K562 (cell line): ENCODE measurements around the gene PTPRT. TPM values are rescaled to one million over a fixed set of nuclear protein-coding genes. Genes with fewer than 3 reads are reported as not detected.

Experiments used
- RAD21 ChIP-seq, 2 experiments: fragments of 250-450 bp in 1 of 2; fragments of 450-650 bp in 1 of 2; sonication (Bioruptor Pico) in 1 of 2; formaldehyde crosslinking in 1 of 2; IDR thresholded peaks in 1 of 2; conservative IDR thresholded peaks in 1 of 2; 2 replicates each; pipeline versions ENCODE4 v1.4.0 to v1.8.0; 2020 to 2022; ENCODE audit warnings: mild to moderate bottlenecking in 2 of 2, moderate library complexity in 1 of 2
- REST ChIP-seq, 2 experiments: fragments of 450-650 bp; formaldehyde crosslinking in 1 of 2; IDR thresholded peaks; 2 replicates each; pipeline versions ENCODE4 v1.4.0 to v1.6.1; 2014 to 2020; ENCODE audit warnings: mild to moderate bottlenecking in 2 of 2, borderline replicate concordance in 1 of 2, low read depth in 1 of 2
- TAF7 ChIP-seq: fragments of 450-650 bp; IDR thresholded peaks from 2 replicates; pipeline ENCODE4 v1.6.1; 2016; ENCODE audit warnings: missing genetic modification characterization, missing compliant biosample characterization
- ZBTB40 ChIP-seq, 2 experiments: fragments of 450-650 bp in 1 of 2; sonication (generic) in 1 of 2; formaldehyde crosslinking in 1 of 2; IDR thresholded peaks; 2 replicates each; pipeline versions ENCODE4 v1.7.1 to v1.9.0; 2016 to 2022; ENCODE audit warnings: inconsistent platforms in 1 of 2, mild to moderate bottlenecking in 1 of 2, missing genetic modification reagents in 1 of 2
- ZNF780A ChIP-seq: fragments of 250-450 bp; sonication (Bioruptor Pico); IDR thresholded peaks from 2 replicates; pipeline ENCODE4 v1.5.0; 2021; ENCODE audit warnings: mild to moderate bottlenecking
- polyA plus RNA-seq, 8 experiments: library from polyadenylated mRNA; depleted of rRNA in 4 of 8; stranded (reverse) in 5 of 8; unstranded in 3 of 8; fragments of >200 nt; fragmentation: Nextera tagmentation in 2 of 8; fragmentation: Illumina TruSeq in 1 of 8; extraction: Ambion mirVana in 2 of 8; extraction: Trizol in 1 of 8; gene quantifications; 2 replicates each; pipeline versions ENCODE4 v1.2.1 to v1.2.3, GENCODE V29; 2011 to 2014; ENCODE audit warnings: inconsistent platforms in 1 of 8, missing spikeins in 1 of 8
- total RNA-seq, 7 experiments: library from RNA; depleted of rRNA in 6 of 7; stranded (reverse); fragments of >200 nt in 6 of 7; fragmentation: Illumina TruSeq in 2 of 7; extraction: Trizol in 2 of 7; gene quantifications; 2 replicates each; pipeline versions ENCODE4 v1.2.1 to v1.2.3, GENCODE V29; 2011 to 2021; ENCODE audit warnings: low replicate concordance in 1 of 7

Gene PTPRT
- total and polyA plus RNA-seq, 9 of the 15 experiments (the other 6 are each of a cell fraction or from before 2014, with no cell fraction given) = not detected

GRCh38 chr20:42027746-42028268, 1161.9 kb downstream of the PTPRT start (continued):
- TF ChIP-seq RAD21 (CRISPR knock-in tag; conservative IDR thresholded peaks at IDR 0.05 in 1 of 2, IDR thresholded peaks at IDR 0.05 in 1 of 2) (peak in 1 of 2 experiments; percentile 16; a peak in 1 of 4 replicates), TAF7 (tag) (no peak), ZBTB40 (IDR thresholded peaks at IDR 0.05) (peak; percentile 81), ZBTB40 (CRISPR knock-in tag; IDR thresholded peaks at IDR 0.05) (no peak), REST (IDR thresholded peaks at IDR 0.05; ENCODE audit: borderline replicate concordance) (peak; percentile 11; the same call in 1 of the 2 replicates), REST (CRISPR knock-in tag; IDR thresholded peaks at IDR 0.05; ENCODE audit: low read depth) (no peak), ZNF780A (CRISPR knock-in tag) (no peak)
- TF ChIP-seq, all 486 proteins: peak for 4
